SK-N-MC (cell line): Measurements from ENCODE around the gene TASP1.

Experiments used
- EZH2 ChIP-seq: fragments of 200-600 bp; sonication (generic); IDR thresholded peaks from one replicate; pipeline ENCODE4 v1.6.1; 2017; ENCODE audit warnings: antibody characterized with exemption
- FOXP2 ChIP-seq: optimal IDR thresholded peaks from 2 replicates; pipeline ENCODE3; 2011; ENCODE audit warnings: mild to moderate bottlenecking, moderate library complexity; ENCODE audit not compliant: insufficient read depth; ENCODE audit errors: extremely low read length, control extremely low read depth

- no peak for TF ChIP-seq EZH2
- no peak for TF ChIP-seq FOXP2
Measured at GRCh38 chr20:13395232-13395631, 243.5 kb downstream of the TASP1 start.
